ENCODE data around the gene LAMC3.

Gene LAMC3

GRCh38 chr9:131117121-131117761 lies 108.3 kb downstream of the LAMC3 start:
- no peak for DNase-seq (ENCODE audit: low spot score)

GRCh38 chr9:131117762-131118145 lies 108.8 kb downstream of the LAMC3 start:
- DNase-seq (ENCODE audit: low spot score), result no peak

- DNase-seq (ENCODE audit: low spot score), result no peak
These were observed 110.6 kb downstream of the LAMC3 start for GRCh38 chr9:131119600-131119999.

GRCh38 chr9:131120620-131121228 lies 111.8 kb downstream of the LAMC3 start:
- DNase-seq (ENCODE audit: low spot score), result no peak

GRCh38 chr9:131121346-131121745 lies 112.4 kb downstream of the LAMC3 start:
- no peak for DNase-seq (ENCODE audit: low spot score)

- DNase-seq (ENCODE audit: low spot score), result no peak
These were observed 113.2 kb downstream of the LAMC3 start for GRCh38 chr9:131122158-131122557.

GRCh38 chr9:131125038-131125287 lies 116.0 kb downstream of the LAMC3 start:
- no peak for DNase-seq (ENCODE audit: low spot score)

GRCh38 chr9:131125288-131126058 lies 116.5 kb downstream of the LAMC3 start, which contains the start of gene NUP214:
Gene NUP214, plus strand, starts transcription at chr9:131125586. Its CDS starts 119 bp downstream, at chr9:131125705.
- peak; percentile 100 for DNase-seq (ENCODE audit: low spot score)

GRCh38 chr9:131126059-131126426 lies 117.1 kb downstream of the LAMC3 start:
- no peak for DNase-seq (ENCODE audit: low spot score)

GRCh38 chr9:131129183-131129582 lies 120.2 kb downstream of the LAMC3 start:
- DNase-seq (ENCODE audit: low spot score), result no peak

GRCh38 chr9:131138676-131139075 lies 129.7 kb downstream of the LAMC3 start:
- DNase-seq (ENCODE audit: low spot score), result no peak

GRCh38 chr9:131140112-131140511 lies 131.1 kb downstream of the LAMC3 start:
- DNase-seq (ENCODE audit: low spot score), result no peak

GRCh38 chr9:131140550-131140949 lies 131.6 kb downstream of the LAMC3 start:
- DNase-seq (ENCODE audit: low spot score), result no peak

- no peak for DNase-seq (ENCODE audit: low spot score)
These were observed 133.2 kb downstream of the LAMC3 start for GRCh38 chr9:131142160-131142559.
